C4-2B (cell line): ENCODE measurements around the gene TGFBR3.

Experiments used
- CTCF ChIP-seq: fragments of 450-650 bp; conservative IDR thresholded peaks from 2 replicates; pipeline ENCODE4 v1.5.1; 2017; ENCODE audit warnings: mild to moderate bottlenecking
- ZFX ChIP-seq: fragments of 450-650 bp; IDR thresholded peaks from 2 replicates; pipeline ENCODE4 v1.6.1; 2017

DNA sequence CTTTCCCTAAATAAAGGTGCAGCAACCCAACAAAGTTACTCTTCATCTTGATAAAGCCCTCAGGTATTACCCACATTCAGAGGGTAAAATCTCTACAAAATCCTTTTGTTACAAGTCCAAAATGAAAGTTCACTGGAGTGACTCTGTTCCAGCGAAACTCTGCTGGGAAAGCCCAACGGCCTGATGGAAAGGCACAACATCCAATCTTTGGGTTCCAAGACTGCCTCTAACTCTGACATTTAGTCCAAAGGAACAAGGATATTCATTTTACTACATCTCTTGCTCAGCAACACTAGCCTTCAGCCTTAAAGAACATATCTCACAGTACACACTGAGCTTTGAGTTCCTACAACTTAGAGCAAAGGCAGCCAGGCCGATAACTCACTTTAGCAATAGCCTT is 42.1 kb downstream of the TGFBR3 start:
- TF ChIP-seq CTCF (no peak), ZFX (no peak)
